Activated T-cell treated with anti-CD3 and anti-CD28 coated beads for 48 hours (primary cell): ENCODE results near the gene GRIP2.

Experiments used
- DNase-seq: peaks from one replicate; pipeline ENCODE4 v3.0.0-alpha.2; 2020; ENCODE audit warnings: low read depth

GRIP2 gene

DNA sequence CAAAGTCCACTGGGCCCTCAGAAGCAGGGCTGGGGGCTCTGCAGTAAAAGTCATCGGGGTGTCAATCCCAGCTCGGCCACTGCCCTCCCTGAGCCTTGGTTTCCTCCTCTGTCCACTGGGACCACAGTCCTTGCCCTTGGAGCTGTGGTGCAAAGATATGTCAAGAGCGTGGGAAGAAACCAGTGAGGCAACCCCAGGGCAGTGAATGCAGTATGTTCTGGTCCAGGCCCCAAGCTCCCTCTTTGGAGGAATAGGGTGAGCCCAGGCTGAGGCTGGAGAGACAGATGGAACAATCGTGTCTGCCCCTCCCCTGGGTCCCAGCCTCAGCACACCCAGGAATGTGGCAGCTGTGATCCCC lies 779 bp downstream of the GRIP2 start:
- no peak for DNase-seq

DNA sequence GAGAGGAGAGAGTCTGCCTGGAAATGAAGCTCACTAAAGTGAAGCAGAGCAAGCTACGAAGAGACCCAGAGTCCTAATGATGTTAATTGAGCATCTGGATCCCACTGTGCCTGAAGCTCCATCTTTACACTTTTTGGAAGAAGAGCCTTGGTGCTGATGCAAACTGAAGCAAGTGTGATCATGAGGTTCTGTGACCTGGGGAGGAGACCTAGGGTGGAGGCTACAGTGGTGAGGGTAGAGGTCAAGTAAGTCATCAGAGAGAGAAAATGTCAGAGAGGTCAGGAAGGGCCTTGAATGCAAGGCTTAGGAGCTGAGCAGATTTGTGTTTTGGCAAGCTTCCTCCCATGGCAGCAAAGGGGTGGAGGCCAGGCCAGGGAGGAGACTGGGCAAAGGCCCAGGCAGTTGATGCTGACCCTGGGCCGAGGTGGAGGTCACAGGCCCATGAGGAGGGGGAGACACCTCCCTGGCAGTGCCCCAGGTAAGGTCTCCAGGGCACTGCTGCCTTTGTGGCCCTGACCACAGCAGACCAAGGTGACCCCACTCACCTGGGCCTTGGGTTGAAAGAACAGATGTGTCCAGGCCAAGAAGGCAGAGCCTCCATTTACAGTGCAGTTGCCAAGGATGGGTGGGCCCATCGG lies 1.6 kb downstream of the GRIP2 start:
- DNase-seq, result no peak

- DNase-seq, result no peak
These were observed 2.3 kb downstream of the GRIP2 start for GRCh38 chr3:14537590-14538450.

DNA sequence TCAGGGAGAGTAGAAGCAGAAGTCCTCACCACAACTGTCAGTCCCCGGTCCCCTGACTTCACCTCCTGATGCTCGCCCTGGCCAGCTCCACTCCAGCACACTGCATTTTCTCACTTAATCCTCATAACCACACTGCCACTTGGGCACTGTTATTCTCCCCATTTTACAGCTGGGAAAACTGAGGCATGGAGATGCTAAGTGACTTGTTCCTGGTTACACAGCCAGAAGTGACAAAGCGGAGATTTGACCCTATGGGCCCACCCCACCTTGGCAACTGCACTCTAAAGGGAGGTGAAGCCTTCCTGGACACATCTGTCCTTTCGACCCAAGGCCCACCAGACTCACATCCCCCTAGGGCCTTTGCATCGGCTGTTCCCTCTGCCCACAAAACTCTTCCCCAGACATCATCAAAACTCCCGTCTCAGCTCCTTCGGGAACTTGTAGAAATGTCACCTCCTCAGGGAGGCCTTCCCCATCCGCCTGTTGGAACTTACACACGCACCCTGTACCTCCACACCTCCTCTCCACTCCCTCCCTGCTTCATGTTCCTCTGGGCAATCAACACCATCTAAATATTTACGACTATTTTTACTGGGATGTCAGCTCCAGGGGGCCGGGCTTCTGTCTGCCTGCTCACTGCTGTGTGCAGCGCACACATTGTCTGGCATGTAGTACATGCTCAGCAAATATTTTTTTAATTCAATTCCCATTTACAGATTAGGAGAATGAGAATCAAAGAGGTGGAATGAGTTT lies 3.1 kb downstream of the GRIP2 start:
- DNase-seq, result no peak

GRCh38 chr3:14536055-14536815 lies 3.9 kb downstream of the GRIP2 start:
- no peak for DNase-seq

DNA sequence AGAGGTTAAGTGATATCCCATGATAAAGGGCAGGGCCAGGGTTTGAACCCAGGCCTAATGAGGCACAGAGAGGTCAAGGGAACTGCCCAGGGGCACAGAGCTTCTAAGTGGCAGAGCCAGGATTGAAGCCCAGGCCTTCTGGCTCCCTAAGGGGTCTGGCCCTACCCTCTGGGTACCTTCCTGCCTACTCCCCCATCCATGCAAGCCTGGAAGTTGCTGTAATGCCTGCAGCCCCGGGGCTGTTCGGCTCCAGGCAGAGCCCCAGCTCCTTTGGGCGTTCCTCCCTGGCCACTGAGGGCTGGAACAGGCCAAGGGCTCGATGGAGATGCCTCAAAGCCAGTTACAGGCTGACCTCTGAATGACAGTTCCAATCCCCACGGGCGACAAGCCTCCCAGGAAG lies 4.5 kb downstream of the GRIP2 start:
- DNase-seq, result no peak

DNA sequence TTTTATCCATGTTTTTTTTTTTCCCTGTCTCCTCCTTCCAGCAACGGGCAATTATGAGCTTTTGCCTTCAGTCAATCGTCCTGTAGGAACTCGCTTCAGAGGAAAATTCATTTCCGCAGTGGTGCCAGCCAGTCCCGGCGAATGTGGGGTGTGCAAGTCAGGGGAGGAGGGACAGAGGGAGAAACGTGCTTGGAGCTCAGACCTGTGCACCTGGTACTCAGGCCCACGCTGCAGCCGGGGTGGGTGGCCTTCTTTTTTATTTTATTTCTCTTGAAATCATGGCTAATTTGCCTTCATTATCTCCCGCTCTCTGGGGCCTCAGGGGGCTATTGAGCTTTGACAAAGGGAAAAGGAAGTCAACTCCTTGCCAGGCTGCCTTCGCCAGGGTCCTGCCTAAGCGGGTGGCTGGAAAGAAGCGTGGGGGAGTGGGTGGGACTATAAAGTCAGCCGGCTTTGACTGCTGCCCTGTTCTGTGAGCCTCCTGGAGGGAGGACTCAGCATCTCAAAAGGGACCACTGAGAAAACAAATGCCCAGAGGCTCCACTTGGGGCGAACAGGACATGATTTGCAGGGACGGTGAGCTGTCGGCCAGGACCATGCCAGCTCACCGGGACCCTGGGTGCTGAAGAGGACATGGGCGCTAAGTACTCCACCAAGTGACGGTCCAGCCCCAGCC lies 5.5 kb downstream of the GRIP2 start:
- no peak for DNase-seq

DNA sequence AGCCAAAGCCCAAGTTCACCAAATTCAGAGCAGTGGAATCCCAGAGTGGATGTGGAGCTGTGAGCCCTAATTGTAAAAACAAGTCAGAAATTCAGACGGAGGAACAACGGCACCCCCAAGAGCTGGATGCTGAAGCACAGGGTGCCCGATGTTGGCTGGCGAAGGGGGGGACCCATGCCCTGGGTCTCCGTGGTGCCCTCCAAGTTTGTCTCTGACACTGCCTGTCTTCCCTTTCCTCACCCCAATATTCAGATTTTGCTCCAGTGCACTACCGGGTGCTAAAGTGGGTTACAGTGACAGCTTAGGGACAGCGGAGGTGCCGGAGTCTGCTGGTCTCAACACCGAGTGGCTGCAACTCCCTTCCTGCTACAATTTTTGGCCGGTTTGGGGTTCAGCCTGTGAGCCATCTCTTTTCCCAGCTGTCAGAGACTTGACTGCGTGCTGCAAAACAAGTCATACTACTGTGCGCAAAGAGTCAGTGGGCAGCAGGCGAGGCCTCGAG lies 6.6 kb downstream of the GRIP2 start:
- DNase-seq, result no peak

GRCh38 chr3:14532691-14533456 lies 7.3 kb downstream of the GRIP2 start:
- no peak for DNase-seq

DNA sequence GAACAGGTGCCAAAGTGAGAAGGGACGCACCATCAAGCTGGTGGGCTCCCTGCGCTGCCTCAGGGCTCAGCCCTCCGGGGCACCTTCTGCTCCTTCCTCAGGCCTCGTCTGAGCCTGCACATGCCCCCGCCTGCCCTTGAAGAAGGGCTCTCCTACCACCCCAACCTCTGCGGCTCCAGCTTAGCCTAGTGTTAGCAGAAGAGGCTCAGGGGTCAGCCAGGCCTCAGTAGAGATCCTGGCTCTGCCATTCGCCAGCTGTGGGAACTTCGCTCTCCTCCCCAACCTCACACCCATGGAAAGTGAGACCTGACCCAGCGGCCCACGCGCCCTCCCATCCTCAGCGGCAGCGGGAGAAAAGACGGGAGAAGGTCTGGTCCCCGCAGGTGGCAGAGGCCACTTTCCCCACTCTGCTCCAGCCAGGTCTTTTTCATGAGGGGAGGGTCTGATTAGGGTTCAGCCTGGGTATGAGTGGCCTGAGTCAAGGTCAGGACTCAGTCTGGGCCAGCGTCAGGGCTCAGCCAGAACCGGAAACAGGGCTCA lies 8.2 kb downstream of the GRIP2 start:
- DNase-seq, result no peak

DNA sequence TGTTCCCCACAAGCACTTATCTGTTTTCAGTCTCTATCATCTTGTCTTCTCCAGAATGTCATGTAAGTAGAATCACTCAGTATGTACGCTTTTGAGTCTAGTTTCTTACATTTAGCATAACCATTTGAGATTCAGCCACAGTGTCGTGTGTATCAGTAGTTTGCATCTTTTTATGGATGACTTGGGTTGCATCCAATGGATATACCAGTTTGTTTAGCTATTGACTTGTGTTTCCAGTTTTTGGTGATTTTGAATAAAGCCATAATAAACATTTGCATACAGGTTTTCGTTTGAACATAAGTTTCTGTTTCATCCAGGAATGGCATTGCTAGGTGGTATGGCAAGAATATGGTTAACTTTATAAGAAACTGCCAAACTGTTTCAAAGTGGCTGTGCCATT lies 12.1 kb downstream of the GRIP2 start:
- DNase-seq, result no peak

GRCh38 chr3:14525685-14526631 lies 14.2 kb downstream of the GRIP2 start:
- DNase-seq, result no peak

GRCh38 chr3:14524920-14525660 lies 15.1 kb downstream of the GRIP2 start:
- no peak for DNase-seq

DNA sequence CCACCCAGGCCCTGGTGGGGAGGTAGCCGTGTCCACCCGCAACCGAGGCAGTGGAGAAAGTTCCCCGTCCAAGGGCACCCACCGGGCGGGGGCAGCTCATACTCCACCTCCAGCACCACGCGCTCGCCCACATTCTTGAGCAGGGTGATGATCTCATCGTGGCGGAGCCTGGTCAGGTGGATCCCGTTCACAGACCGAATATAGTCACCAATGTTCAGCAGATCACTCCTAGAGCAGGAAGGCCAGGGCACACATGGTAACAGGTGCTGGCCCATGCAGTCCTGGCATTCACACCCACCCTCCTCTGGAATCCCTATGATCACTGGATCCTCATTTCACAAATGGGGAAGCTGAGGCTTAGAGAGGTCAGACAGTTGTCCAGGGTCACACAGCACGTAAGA lies 15.8 kb downstream of the GRIP2 start:
- DNase-seq, result no peak

- no peak for DNase-seq
These were observed 16.4 kb downstream of the GRIP2 start for GRCh38 chr3:14523792-14524191.

DNA sequence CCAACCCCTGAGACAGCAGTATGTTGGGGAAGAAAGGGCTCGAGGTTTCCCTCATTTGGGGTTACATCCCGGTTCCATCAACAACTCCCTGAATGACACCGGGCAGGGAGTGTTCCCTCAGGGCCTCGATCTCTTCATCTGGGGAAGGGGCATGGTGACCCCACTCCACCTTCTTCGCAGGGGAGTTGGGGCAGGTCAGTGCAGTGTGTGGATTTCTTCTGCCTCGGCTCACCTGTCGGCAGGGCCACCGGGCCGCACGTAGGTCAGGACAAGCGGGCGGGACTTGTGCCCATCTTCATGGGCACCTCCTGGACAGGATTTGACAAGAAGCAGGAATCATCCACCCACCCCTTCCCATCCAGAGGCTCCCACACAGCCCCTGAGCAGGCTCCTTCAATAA lies 17.4 kb downstream of the GRIP2 start:
- DNase-seq, result no peak

DNA sequence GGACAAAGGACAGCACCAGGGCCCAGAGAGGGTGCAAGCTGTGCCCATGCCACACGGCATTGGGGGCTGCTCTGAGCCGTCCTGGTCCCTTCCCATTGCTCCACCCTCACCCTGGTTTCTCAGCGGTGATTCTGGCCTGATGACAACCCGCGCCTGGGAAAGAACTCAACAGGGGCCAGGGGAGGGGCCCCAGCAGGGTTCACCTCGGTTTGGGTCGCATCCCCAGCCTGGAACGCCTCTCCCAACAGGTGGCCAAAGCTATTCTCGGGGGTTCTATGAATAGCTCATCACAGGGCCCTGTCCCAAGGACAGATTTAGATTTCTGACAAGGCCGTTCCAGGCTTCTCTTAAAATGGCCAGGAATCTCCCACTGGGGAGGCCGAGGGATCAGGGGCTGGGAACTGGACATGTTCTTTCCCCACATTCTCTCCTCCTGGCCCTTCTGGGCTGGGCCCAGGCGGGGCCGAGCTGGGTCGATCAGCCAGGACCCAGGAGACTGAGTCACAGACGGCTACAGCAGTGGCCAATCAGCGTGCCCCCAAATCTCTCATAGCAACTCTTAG lies 17.9 kb downstream of the GRIP2 start:
- DNase-seq, result no peak

DNA sequence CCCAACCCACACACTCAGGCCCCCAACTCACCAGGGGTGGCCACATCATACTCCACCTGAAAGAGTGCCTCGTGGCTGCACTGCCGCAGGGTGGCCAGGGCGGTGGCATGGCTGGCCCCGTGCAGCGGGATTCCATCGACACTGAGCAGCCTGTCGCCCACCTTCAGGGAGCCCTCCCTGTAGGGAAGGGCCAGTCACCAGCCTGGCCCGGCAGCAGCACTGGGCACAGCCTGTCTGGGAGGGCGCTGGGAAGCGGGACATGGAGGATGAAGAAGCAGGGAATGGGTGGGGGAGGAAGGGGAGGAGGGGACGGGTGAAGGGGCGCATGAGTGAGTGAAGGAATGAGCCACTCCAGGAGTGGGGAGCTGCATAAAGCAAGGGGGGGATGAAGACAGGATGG lies 18.5 kb downstream of the GRIP2 start:
- no peak for DNase-seq
